H1 (cell line): ENCODE measurements around the gene SLC15A4.

ENCODE experiments used
- CBX8 ChIP-seq: fragments of 300-800, 300-1000 bp; sonication (generic); IDR thresholded peaks from 2 replicates; pipeline ENCODE4 v1.7.1; 2016; ENCODE audit warnings: low read depth, low read length, borderline replicate concordance
- CEBPB ChIP-seq: IDR thresholded peaks from 2 replicates; pipeline ENCODE4 v1.6.1; 2012; ENCODE audit warnings: low read depth, low read length
- EP300 ChIP-seq, 2 experiments: IDR thresholded peaks; 1 replicate in 1 of 2; 2 replicates in 1 of 2; pipeline ENCODE4 v1.6.1; 2011 to 2012; ENCODE audit warnings: low read depth in 2 of 2, low read length in 2 of 2, mild to moderate bottlenecking in 2 of 2, borderline replicate concordance in 1 of 2, inconsistent platforms in 1 of 2, moderate library complexity in 1 of 2
- GABPA ChIP-seq: IDR thresholded peaks from 2 replicates; pipeline ENCODE4 v1.6.1; 2011; ENCODE audit warnings: mild to moderate bottlenecking, low read length, moderate library complexity, borderline replicate concordance; ENCODE audit not compliant: insufficient read depth
- KDM1A ChIP-seq: fragments of 200-600, 300-600 bp; sonication (generic); IDR thresholded peaks from 2 replicates; pipeline ENCODE4 v1.7.1; 2016; ENCODE audit warnings: mild to moderate bottlenecking, low read length, borderline replicate concordance
- POLR2A ChIP-seq, 2 experiments: IDR thresholded peaks; 1 replicate in 1 of 2; 2 replicates in 1 of 2; pipeline ENCODE4 v1.6.1; 2011; ENCODE audit warnings: low read depth in 2 of 2, low read length in 2 of 2, mild to moderate bottlenecking in 2 of 2; ENCODE audit errors: control extremely low read depth in 1 of 2
- POLR2AphosphoS5 ChIP-seq: IDR thresholded peaks from 2 replicates; pipeline ENCODE4 v1.6.1; 2011; ENCODE audit warnings: low read depth, low read length
- RFX5 ChIP-seq: IDR thresholded peaks from 2 replicates; pipeline ENCODE4 v1.6.1; 2011; ENCODE audit warnings: low read depth, low read length, improper control_type of control experiment, borderline replicate concordance
- SUZ12 ChIP-seq: fragments of 200-600 bp; sonication (generic); IDR thresholded peaks from 2 replicates; pipeline ENCODE4 v1.6.1; 2012; ENCODE audit warnings: mild to moderate bottlenecking, inconsistent platforms, low read length, moderate library complexity, mixed read lengths
- TF ChIP-seq, protein P1 (sequence below), 3 experiments: IDR thresholded peaks; 1 replicate in 2 of 3; 2 replicates in 1 of 3; pipeline versions ENCODE4 v1.5.1 to v1.6.1; 2011; ENCODE audit warnings: low read length in 3 of 3, mild to moderate bottlenecking in 3 of 3, inconsistent platforms in 2 of 3, low read depth in 1 of 3, moderate library complexity in 1 of 3; ENCODE audit not compliant: insufficient read depth in 1 of 3; ENCODE audit errors: control extremely low read depth in 1 of 3
- TF ChIP-seq, protein P2 (sequence below): IDR thresholded peaks from 2 replicates; pipeline ENCODE4 v1.6.1; 2011; ENCODE audit warnings: low read depth, mild to moderate bottlenecking, low read length; ENCODE audit not compliant: insufficient read depth
- TF ChIP-seq, protein P3 (sequence below): IDR thresholded peaks from 2 replicates; pipeline ENCODE4 v1.6.1; 2011; ENCODE audit warnings: low read length, improper control_type of control experiment

DNA sequence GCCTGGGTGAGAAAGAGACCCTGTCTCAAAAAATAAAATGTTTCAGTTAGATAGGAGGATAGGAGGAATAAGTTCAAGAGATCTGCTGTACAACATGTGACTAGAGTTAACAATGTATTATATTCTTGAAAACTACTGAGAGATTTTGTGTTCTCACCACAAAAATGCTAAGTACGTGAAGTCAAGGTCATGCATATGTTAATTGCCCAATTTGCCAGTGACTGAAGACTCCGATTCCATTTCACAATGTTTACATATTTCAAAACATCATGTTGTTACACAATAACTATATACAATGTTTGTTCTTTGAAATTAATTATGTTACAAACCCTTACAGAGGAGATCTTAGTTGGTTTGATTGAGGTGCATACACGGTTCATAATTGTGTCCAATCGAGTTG, 52.1 kb downstream of the SLC15A4 start:
- no peak for TF ChIP-seq CBX8
- TF ChIP-seq, protein P1, sequence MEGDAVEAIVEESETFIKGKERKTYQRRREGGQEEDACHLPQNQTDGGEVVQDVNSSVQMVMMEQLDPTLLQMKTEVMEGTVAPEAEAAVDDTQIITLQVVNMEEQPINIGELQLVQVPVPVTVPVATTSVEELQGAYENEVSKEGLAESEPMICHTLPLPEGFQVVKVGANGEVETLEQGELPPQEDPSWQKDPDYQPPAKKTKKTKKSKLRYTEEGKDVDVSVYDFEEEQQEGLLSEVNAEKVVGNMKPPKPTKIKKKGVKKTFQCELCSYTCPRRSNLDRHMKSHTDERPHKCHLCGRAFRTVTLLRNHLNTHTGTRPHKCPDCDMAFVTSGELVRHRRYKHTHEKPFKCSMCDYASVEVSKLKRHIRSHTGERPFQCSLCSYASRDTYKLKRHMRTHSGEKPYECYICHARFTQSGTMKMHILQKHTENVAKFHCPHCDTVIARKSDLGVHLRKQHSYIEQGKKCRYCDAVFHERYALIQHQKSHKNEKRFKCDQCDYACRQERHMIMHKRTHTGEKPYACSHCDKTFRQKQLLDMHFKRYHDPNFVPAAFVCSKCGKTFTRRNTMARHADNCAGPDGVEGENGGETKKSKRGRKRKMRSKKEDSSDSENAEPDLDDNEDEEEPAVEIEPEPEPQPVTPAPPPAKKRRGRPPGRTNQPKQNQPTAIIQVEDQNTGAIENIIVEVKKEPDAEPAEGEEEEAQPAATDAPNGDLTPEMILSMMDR (IDR thresholded peaks at IDR 0.05; ENCODE audit: control extremely low read depth in 1 of 3, insufficient read depth in 1 of 3, low read depth in 1 of 3, low read length in 3 of 3) = no peak
- no peak for TF ChIP-seq KDM1A
- no peak for TF ChIP-seq CEBPB
- no peak for TF ChIP-seq POLR2AphosphoS5
- no peak for TF ChIP-seq RFX5
- no peak for TF ChIP-seq GABPA
- TF ChIP-seq, protein P2, sequence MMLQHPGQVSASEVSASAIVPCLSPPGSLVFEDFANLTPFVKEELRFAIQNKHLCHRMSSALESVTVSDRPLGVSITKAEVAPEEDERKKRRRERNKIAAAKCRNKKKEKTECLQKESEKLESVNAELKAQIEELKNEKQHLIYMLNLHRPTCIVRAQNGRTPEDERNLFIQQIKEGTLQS = no peak
- TF ChIP-seq EP300 (IDR thresholded peaks at IDR 0.05; ENCODE audit: borderline replicate concordance in 1 of 2, low read depth in 2 of 2, low read length in 2 of 2) = no peak
- TF ChIP-seq, protein P3, sequence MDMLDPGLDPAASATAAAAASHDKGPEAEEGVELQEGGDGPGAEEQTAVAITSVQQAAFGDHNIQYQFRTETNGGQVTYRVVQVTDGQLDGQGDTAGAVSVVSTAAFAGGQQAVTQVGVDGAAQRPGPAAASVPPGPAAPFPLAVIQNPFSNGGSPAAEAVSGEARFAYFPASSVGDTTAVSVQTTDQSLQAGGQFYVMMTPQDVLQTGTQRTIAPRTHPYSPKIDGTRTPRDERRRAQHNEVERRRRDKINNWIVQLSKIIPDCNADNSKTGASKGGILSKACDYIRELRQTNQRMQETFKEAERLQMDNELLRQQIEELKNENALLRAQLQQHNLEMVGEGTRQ = no peak
- no peak for TF ChIP-seq SUZ12
- TF ChIP-seq POLR2A (IDR thresholded peaks at IDR 0.05; ENCODE audit: control extremely low read depth in 1 of 2, low read depth in 2 of 2, low read length in 2 of 2) = no peak
